Measurements from ENCODE around the gene MDM2. TPM values are rescaled to one million over a fixed set of nuclear protein-coding genes. Genes with fewer than 3 reads are reported as not detected.
"Not testable (repeated sequence)": the region's sequence is repeated elsewhere in the genome, so short reads cannot be mapped to it uniquely, and the experiment has no call there.

Gene MDM2
- polyA plus RNA-seq, 10 donors: 32.3 to 65.6 (median 46.7) TPM

DNA sequence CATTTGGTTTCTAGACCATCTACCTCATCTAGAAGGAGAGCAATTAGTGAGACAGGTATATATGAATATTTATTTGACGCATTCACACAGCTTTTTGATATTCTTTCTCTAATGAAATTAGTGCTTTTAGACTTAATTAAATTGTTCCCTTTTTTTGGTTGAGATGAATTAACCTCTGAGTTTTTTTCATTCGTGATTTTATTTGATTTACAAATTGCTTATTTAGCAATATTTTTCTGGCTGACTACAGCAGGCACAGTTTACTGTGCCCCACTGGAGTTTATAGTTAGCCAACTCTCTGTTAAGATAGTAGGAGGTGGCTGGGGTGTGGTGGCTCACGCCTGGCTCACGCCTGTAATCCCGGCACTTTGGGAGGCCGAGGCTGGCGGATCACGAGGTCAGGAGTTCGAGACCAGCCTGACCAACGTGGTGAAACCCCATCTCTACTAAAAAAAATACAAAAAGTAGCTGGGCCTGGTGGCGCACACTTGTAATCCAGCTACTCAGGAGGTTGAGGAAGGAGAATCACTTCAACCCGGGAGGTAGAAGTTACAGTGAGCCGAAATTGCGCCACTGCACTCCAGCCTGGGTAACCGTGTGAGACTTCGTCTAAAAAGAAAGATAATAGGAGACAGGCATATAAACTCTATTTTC is 16.7 kb downstream of the MDM2 start:
- DNase-seq: no peak

DNA sequence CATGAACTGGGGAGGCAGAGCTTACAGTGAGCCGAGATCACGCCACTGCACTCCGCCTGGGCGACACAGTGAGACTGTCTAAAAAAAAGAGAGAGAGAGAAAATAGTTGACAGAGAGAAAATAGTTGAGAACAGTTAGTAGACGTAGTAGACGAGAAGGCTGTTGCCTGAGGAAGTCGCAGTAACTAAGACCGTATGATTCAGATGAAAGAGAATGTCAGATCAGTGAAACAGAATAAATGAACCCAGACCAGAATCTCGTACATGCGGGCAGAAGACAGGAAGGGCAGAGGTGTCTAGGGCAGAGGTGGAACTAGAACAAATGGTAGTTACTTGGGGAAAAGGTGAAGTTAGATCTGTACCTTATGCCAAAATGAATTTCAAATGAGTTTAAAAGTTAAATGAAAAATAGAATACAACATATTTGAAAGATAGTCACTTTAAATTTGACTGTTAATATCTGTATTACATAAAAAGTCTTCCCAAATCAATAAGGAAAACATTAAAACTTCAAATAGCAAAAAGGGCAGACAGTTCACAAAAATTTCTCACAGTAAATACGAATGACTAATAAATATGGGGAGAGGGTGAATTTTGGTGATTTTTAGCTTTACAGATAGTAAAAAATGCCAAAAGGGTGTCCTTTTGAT is 17.7 kb downstream of the MDM2 start:
- no peak for DNase-seq

DNA sequence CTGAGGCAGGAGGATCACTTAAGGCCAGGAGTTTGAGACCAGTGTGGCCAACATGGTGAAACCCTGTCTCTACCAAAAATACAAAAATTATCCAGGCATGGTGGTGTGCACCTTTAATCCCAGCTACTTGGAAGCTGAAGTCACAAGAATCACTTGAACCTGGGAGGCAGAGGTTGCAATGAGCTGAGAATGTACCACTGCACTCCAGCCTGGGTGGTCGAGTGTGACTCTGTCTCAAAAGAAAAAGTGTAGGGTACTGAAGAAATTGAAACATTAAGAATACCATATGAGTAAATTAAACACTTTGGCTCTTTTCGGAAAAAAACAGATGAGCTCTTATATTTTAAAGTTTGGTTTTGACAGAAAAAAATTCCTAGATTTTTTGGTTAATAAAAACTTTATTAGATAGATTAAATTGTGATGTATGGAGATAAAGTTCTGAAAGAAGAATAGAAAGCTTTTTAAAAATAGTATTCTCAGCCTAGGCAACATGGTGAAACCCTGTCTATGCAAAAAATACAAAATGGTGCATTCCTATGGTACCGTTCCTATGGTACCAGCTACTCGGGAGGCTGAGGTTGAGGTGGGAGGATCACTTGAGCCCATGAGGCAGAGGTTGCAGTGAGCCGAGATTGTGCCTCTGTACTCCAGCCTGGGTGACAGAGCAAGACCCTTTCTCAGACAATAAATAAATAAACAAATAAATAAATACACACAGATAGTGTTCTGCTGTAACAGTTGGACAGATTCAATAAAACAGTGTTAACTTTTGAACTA is 20.1 kb downstream of the MDM2 start:
- no peak for DNase-seq

DNA sequence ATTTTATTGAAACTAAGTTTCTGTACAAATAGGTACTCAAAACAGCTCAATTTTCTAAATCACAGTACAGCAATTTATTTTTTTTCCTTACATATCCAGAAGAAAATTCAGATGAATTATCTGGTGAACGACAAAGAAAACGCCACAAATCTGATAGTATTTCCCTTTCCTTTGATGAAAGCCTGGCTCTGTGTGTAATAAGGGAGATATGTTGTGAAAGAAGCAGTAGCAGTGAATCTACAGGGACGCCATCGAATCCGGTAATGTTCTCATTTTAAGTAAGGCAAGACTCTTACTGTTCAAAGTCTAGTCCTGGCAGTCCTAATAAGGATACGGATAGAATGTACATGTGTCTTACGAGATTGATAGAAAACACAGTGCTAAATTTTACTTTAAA is 20.7 kb downstream of the MDM2 start:
- DNase-seq: no peak

DNA sequence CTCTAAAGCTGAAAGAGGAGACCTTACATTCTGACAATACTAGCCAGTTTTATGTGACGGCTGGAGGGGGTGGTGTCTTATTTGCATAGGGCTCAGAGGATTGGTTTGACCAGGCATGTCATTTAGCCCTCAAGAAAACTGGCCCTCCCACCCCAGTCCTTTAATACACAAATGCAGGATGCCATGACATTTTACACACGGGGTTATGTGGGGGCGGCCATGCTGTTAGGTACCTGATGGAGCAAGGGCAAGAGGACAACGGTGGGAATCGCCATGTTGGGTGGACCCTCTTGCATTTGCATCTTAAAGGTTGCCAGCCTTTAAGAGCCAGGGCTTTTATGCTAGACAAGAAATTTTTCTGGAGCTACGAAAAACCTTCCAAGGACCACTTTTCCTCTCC is 23.3 kb downstream of the MDM2 start:
- no peak for DNase-seq

DNA sequence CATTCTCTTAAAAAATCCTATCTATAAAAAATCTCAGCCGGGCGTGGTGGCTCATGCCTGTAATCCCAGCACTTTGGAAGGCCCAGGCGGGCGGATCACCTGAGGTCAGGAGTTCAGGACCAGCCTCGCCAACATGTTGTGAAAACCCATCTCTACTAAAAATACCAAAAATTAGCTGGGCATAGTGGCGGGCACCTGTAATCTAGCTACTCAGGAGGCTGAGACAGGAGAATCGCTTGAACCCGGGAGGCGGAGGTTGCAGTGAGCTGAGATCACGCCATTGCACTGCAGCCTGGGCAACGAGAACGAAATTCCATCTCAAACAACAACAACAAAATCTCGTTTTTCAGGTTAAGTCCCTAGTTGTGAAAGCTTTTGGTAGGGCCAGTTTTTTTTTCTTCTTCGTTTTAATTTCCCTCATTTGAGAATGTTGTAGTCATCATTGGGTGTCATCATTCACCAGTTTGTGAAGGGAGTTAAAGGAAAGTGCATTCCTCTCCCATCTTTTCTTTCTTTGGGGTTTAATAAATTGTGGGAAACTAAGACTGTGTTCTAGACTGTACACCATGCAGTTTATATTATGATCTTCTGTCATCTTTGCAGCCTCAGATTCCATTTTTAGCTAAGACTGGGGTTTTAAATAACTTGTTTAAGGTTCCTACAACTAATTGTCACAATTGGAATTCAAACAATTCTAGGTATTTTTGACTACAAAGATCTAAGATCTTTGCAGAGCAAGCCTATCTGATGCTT is 23.9 kb downstream of the MDM2 start:
- DNase-seq: no peak

DNA sequence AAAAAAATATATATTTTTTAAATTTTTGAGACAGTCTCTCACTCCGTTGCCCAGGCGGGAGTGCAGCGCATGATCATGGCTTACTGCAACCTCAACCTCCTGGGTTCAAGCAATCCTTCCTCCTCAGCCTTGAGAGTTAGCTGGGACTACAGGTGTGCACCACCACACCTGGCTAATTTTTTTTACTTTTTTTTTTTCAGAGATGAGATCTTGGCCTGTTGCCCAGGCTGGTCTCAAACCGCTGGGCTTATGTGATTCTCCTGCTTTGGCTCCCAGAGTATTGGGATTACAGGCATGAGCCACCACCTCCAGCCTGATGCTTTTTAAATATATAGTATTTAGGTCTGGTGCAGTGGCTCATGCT is 24.5 kb downstream of the MDM2 start:
- no peak for DNase-seq

DNA sequence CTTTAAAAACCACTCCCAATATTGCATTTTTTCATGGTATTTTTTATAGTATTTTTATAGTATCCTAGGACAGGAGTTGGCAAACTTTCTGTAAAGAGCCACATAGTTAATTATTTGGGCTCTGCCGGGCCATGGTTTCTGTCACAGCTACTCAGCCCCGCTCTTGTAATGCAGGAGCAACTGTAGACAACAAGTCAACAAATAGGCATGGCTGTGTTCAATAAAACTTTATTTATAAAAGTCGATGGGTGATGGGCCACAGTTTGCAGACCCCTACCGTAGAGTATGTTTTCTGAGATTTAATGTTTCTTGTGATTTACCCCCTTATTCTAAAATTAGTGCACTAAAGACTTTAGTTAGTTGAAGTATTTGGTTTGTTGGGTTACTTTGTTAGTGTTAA is 25.5 kb downstream of the MDM2 start:
- no peak for DNase-seq

DNA sequence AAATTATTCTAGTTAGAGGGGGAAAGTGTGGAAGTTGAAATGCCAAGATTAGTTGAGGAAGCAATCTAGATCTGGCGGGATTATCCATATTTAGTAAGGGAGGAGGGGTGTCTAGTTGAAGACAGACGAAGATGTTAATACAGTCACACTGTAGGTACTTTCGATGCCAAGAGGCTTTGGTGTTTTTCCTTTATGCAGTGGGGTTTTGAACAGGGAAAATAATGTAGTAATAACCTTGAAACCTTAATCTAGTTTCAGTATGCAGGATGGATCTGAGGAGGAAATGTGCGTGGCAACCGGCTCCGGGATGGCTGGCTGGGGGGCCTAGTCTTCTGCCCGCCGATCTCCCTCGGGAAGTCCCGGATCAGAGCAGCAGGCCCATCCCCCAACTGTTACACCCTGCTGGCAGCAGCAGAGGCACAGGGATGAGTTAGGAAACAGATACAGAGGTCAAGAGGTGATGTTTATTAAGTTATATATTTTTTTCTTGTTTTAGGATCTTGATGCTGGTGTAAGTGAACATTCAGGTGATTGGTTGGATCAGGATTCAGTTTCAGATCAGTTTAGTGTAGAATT is 27.4 kb downstream of the MDM2 start:
- no peak for DNase-seq

DNA sequence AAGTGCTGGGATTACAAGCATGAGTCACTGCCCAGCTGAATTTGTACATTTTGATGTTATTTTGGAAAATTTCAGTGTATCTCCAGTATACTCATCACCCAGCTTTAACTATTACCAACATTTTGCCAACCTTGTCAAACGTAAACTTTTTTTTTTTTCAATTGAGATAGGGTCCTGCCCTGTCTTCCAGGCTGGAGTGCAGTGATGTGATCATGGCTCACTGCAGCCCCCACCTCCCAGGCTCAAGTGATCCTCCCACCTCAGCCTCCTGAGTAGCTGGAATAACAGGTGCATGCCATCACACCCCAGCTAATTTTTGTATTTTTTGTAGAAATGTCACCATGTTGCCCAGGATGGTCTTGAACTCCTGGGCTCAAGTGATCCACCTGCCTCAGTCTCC is 29.2 kb downstream of the MDM2 start:
- DNase-seq: no peak

DNA sequence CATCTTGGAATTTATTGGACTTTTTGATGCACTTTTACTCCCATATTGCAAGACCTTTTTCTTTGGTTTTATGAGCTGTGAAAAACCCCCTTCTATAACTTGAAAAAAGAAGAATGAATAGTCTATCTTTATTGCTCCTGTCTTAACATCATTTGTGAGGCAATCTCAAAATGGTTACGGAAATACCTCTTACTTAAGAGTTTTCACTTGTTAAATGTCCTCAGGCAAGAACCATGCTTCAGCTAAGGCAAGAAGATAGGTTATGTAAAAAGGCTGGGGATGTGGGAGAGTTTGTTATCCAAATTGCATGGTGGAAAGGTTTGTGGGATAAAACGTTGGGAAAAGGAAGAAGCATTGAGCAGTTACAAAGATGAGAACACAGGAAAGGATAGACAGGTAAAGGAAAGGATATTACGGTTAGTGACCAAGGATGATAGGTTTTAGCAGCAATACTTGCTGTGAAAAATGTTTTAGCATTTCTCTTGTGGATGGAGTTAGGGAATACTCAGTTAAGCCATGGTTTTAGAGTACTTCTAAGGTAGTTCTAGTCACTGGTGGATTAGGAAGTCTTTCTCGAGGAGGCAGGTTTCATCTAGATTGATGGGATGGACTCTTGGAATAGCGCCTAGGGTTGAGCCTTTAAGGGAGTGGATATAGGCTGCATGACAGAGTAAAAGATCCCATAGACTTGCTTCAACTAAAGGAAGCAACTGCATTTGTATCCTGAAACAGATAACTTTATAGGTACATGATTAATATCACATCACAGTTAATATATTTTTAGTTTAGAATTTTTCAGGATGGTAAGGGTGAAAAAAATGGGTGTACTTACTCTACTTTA is 30.3 kb downstream of the MDM2 start:
- DNase-seq: no peak

DNA sequence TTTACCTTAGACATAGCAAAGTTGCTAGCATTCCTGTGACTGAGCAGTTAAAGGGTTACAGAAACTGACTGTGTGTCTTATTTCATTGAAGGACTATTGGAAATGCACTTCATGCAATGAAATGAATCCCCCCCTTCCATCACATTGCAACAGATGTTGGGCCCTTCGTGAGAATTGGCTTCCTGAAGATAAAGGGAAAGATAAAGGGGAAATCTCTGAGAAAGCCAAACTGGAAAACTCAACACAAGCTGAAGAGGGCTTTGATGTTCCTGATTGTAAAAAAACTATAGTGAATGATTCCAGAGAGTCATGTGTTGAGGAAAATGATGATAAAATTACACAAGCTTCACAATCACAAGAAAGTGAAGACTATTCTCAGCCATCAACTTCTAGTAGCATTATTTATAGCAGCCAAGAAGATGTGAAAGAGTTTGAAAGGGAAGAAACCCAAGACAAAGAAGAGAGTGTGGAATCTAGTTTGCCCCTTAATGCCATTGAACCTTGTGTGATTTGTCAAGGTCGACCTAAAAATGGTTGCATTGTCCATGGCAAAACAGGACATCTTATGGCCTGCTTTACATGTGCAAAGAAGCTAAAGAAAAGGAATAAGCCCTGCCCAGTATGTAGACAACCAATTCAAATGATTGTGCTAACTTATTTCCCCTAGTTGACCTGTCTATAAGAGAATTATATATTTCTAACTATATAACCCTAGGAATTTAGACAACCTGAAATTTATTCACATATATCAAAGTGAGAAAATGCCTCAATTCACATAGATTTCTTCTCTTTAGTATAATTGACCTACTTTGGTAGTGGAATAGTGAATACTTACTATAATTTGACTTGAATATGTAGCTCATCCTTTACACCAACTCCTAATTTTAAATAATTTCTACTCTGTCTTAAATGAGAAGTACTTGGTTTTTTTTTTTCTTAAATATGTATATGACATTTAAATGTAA is 31.5 kb downstream of the MDM2 start:
- no peak for DNase-seq

DNA sequence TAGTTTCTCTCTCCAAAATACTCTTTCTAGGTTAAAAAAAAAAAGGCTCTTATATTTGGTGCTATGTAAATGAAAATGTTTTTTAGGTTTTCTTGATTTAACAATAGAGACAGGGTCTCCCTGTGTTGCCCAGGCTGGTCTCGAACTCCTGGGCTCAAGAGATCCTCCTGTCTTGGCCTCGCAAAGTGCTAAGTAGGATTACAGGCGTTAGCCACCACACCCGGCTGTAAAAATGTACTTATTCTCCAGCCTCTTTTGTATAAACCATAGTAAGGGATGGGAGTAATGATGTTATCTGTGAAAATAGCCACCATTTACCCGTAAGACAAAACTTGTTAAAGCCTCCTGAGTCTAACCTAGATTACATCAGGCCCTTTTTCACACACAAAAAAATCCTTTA is 33.2 kb downstream of the MDM2 start:
- DNase-seq: not testable (repeated sequence)

DNA sequence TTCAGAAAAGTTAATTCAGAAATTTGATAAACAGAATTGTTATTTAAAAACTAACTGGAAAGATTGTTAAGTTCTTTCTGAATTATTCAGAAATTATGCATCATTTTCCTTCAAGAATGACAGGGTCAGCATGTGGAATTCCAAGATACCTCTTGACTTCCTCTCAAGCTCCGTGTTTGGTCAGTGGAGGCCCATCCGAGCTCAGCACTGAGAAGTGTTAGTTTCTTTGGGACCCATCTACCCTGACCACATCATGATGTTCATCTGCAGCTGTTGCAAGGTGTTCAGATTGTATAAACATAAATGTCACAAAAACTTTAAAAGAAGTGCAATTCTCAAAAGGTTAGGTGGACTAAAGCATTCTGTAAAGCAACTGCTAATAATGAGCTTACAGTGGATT is 33.7 kb downstream of the MDM2 start:
- DNase-seq: no peak

DNA sequence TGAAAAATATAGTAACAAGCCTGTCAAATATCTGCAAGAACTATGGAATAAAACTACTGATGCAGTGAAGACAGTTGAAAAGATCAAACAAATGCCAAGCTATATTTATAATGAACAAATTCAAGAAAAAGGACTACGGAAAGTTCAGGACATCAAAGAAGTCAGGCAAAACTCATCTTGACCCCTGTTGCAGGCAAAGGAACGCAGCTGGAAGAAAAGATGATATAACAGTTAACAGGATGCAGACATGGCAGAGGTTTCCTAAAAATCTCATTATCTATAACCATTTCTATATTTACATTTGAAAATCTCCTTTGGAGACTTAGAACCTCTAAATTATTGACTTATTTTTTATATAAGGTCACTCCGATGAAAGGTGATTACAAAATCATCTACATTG is 34.1 kb downstream of the MDM2 start:
- no peak for DNase-seq

DNA sequence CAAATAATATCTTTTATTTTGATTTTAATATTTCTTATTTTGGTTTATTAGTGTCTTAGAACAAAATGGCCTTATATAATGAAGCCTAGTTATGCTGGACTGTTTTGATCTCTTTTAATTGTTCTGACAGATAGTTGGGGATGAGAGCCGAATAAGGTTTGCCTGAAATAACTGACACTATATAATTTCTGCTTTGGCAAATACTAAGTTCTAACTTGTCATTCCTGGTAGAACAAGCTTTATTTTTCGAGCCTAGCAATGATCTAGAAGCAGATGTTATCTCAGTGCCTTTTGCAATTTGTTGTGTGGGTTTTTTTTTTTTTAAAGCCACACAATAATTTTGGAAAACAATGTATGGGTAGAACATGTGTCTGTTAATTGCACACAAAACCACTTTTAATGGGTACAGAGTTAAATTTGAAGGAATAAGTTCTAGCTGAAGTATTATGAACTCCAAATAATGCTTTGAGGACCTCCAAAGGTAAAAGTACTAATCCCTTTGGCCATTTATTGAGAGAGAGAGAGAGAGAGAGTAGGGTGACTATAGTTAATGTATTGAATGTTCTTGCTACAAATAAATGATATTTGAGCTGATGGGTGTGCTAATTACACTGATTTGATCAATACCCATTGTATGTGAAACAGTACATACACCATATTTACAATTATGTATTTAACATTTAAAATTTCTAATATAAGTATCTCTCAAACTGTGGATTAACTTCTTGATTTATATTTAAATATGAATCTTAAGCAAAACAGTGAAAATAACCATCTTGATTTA is 35.0 kb downstream of the MDM2 start:
- no peak for DNase-seq

DNA sequence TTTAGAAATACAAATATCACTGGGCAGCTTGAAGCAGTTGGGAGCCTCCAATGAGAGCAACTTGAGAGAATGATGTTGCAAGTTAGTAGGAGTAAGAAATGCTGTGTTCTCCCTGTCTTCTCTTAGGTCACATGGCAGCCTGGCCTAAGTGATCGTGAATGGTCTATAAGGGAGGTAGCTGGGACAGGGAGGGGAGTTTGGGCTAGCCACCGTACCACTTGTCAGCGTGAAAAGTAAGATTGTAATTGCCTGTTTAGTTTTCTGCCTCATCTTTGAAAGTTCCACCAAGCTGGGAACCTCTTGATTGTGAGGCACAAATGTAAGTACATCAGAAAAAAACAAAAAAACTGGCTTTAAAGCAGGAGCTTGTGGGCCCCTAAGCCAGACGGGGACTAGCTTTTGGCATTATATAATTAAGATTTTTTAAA is 36.4 kb downstream of the MDM2 start:
- DNase-seq: no peak

DNA sequence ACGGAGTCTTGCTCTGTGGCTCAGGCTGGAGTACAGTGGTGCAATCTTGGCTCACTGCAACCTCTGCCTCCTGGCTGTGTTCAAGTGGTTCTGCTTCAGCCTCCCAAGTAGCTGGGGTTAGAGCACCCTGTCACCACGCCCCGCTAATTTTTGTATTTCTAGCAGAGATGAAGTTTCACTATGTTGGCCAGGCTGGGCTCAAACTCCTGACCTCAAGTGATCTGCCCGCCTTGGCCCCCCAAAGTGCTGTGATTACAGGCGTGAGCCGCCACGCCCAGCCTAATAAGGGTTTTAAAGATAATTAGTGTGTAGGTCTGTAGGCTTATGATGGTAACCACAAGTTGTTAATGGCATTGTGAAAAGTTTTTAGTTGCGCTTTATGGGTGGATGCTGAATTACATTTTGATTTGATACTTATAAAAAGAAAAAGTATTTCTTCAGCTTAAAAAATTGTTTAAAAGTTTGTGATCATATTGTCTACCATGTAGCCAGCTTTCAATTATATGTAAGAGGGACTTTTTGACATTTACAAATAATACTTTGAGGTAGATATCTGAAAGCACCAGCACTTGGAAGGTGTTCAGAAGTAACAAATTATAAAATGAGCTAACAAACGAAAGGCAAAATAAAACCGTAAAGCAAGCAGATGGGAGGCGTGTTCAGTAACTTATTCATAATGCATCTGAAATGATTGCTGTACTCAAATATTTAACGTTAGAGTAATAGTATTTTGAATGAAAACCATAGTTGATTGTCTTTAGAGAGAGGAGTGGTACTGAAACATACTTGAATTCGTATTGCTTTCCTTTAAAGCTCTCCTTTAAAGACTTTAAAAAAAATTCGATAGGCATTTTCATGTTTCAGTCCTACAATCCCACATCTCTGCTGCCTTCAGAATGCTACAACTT is 37.1 kb downstream of the MDM2 start:
- DNase-seq: no peak

All from muscle of back (tissue), 11 donors.